A549 (cell line): Measurements from ENCODE around the gene RXFP1. TPM values are rescaled to one million over a fixed set of nuclear protein-coding genes. Genes with fewer than 3 reads are reported as not detected.

Experiments
- ATAC-seq, 2 experiments: fragments of 200-7000 bp in 1 of 2; fragments of >200 bp in 1 of 2; cut with Nextera tagmentation in 1 of 2; cut with Tn5 transposase in 1 of 2; 3 replicates each; pipeline versions ENCODE4 v1.8.0 to v1.9.1; 2018 to 2020; ENCODE audit warnings: mild to moderate bottlenecking in 1 of 2, moderate library complexity in 1 of 2
- CTCF ChIA-PET: fragments of 300-600 bp; sonication (Branson Sonifier 250); formaldehyde crosslinking; extraction: SDS; loops from one replicate; lab custom pipeline; 2021; ENCODE audit warnings: antibody characterized with exemption, inconsistent platforms; lab: Yijun Ruan, JAX
- POLR2A ChIA-PET: fragments of 350-600 bp; formaldehyde crosslinking; extraction: SDS; loops from one replicate; lab custom pipeline; 2021; ENCODE audit warnings: antibody characterized with exemption, inconsistent platforms; lab: Yijun Ruan, JAX
- DNase-seq, 2 experiments: peaks; one replicate each; pipeline versions ENCODE4 v3.0.0 to v3.0.0-alpha.2; 2011 to 2016; ENCODE audit warnings: low read depth in 1 of 2, low spot score in 1 of 2
- FAIRE-seq: peaks from 2 replicates; lab custom pipeline; 2011; peaks lifted over from hg19 to GRCh38; lab: Jason Lieb, UNC
- H3K27ac ChIP-seq, 2 experiments: fragments of >200 bp; sonication (Bioruptor Twin); formaldehyde crosslinking; 3 replicates each; pipeline ENCODE4 v1.5.1; 2016 to 2017
- H3K4me1 ChIP-seq: fragments of >200 bp; sonication (Bioruptor Twin); formaldehyde crosslinking; 3 replicates; pipeline ENCODE4 v1.6.1; 2016
- H3K4me2 ChIP-seq: fragments of >200 bp; sonication (Bioruptor Twin); formaldehyde crosslinking; 3 replicates; pipeline ENCODE4 v1.6.1; 2016
- H3K4me3 ChIP-seq: fragments of >200 bp; sonication (Bioruptor Twin); formaldehyde crosslinking; 3 replicates; pipeline ENCODE4 v1.5.1; 2016
- H3K9me3 ChIP-seq: fragments of >200 bp; sonication (Bioruptor Twin); formaldehyde crosslinking; 3 replicates; pipeline ENCODE4 v1.6.1; 2016
- CBX8 ChIP-seq: fragments of 200-600 bp; sonication (generic); IDR thresholded peaks from 2 replicates; pipeline ENCODE4 v1.6.1; 2016
- ELK1 ChIP-seq: fragments of 150-350 bp; IDR thresholded peaks from 2 replicates; pipeline ENCODE4 v1.6.1; 2014; ENCODE audit warnings: low read depth, mild to moderate bottlenecking, low read length
- ESRRA ChIP-seq: fragments of 150-350 bp; IDR thresholded peaks from 2 replicates; pipeline ENCODE4 v1.6.1; 2014; ENCODE audit warnings: mild to moderate bottlenecking, low read length, borderline replicate concordance
- FOSL2 ChIP-seq, 2 experiments: fragments of 450-650 bp in 1 of 2; fragments of >200 bp in 1 of 2; sonication (Bioruptor Twin) in 1 of 2; formaldehyde crosslinking; IDR thresholded peaks; 2 replicates each; pipeline versions ENCODE4 v1.5.0 to v1.6.1; 2016 to 2020; ENCODE audit warnings: mild to moderate bottlenecking in 1 of 2, moderate library complexity in 1 of 2
- GATA3 ChIP-seq: IDR thresholded peaks from 2 replicates; pipeline ENCODE4 v1.6.1; 2012; ENCODE audit warnings: borderline replicate concordance
- HOXB13 ChIP-seq: fragments of 250-450 bp; sonication (Bioruptor Pico); IDR thresholded peaks from 2 replicates; pipeline ENCODE4 v1.5.0; 2020; ENCODE audit warnings: low read depth, mild to moderate bottlenecking, moderate library complexity
- JUN ChIP-seq, 2 experiments: fragments of >200 bp; sonication (Bioruptor Twin); formaldehyde crosslinking; IDR thresholded peaks; 2 replicates in 1 of 2; 3 replicates in 1 of 2; pipeline ENCODE4 v1.6.1; 2016 to 2017
- JUNB ChIP-seq: fragments of >200 bp; sonication (Bioruptor Twin); formaldehyde crosslinking; IDR thresholded peaks from 2 replicates; pipeline ENCODE4 v1.6.1; 2016
- NFE2L2 ChIP-seq: fragments of 150-350 bp; conservative IDR thresholded peaks from 2 replicates; pipeline ENCODE4 v1.6.1; 2014; ENCODE audit warnings: low read length
- NPAS2 ChIP-seq: fragments of 250-450 bp; sonication (Bioruptor Pico); IDR thresholded peaks from 2 replicates; pipeline ENCODE4 v1.8.0; 2022; ENCODE audit warnings: mild to moderate bottlenecking, moderate library complexity, borderline replicate concordance
- NR3C1 ChIP-seq: fragments of >200 bp; sonication (Bioruptor Twin); formaldehyde crosslinking; IDR thresholded peaks from 3 replicates; pipeline ENCODE4 v1.6.1; 2017
- RAD21 ChIP-seq, 2 experiments: fragments of >200 bp in 1 of 2; sonication (Bioruptor Twin) in 1 of 2; formaldehyde crosslinking in 1 of 2; IDR thresholded peaks in 1 of 2; conservative IDR thresholded peaks in 1 of 2; 2 replicates in 1 of 2; 3 replicates in 1 of 2; pipeline ENCODE4 v1.6.1; 2012 to 2018; ENCODE audit warnings: inconsistent platforms in 1 of 2
- RARB ChIP-seq: fragments of 250-450 bp; sonication (Bioruptor Pico); IDR thresholded peaks from 2 replicates; pipeline ENCODE4 v1.8.0; 2021; ENCODE audit warnings: mild to moderate bottlenecking, moderate library complexity
- RCOR1 ChIP-seq: fragments of 150-350 bp; IDR thresholded peaks from 2 replicates; pipeline ENCODE4 v1.6.1; 2014; ENCODE audit warnings: antibody characterized with exemption, low read length, low read depth
- RFX5 ChIP-seq: fragments of 450-650 bp; IDR thresholded peaks from 2 replicates; pipeline ENCODE4 v1.7.1; 2014; ENCODE audit warnings: antibody characterized with exemption, mild to moderate bottlenecking, moderate library complexity
- RNF2 ChIP-seq: fragments of 200-600 bp; sonication (generic); IDR thresholded peaks from 2 replicates; pipeline ENCODE4 v1.6.1; 2016; ENCODE audit warnings: low read depth, mild to moderate bottlenecking, antibody characterized with exemption, moderate library complexity, borderline replicate concordance
- SREBF2 ChIP-seq: fragments of 450-650 bp; IDR thresholded peaks from 2 replicates; pipeline ENCODE4 v1.6.1; 2014; ENCODE audit warnings: mild to moderate bottlenecking, moderate library complexity
- USF2 ChIP-seq: fragments of 450-650 bp; IDR thresholded peaks from 2 replicates; pipeline ENCODE4 v1.6.1; 2014; ENCODE audit warnings: antibody characterized with exemption
- ZFP36 ChIP-seq: fragments of 450-650 bp; IDR thresholded peaks from 2 replicates; pipeline ENCODE4 v1.6.1; 2014; ENCODE audit warnings: borderline replicate concordance; ENCODE audit not compliant: partially characterized antibody
- ZSCAN20 ChIP-seq: fragments of 250-450 bp; sonication (Bioruptor Pico); IDR thresholded peaks from 2 replicates; pipeline ENCODE4 v1.8.0; 2022; ENCODE audit warnings: mild to moderate bottlenecking, moderate library complexity
- WGBS: methylation state at CpG from one replicate; pipeline ENCODE4 v1.1.6; 2017; ENCODE audit errors: missing lambda C conversion rate; 5-methylcytosine and 5-hydroxymethylcytosine counted together
- polyA plus RNA-seq, 4 experiments: library from polyadenylated mRNA; depleted of rRNA in 3 of 4; stranded (reverse); fragments of >200 nt; fragmentation: RNase III in 1 of 4; extraction: RNeasy Plus Mini Kit Qiagen cat#74134 plus additional on column Dnase treatment in 1 of 4; gene quantifications; 2 replicates in 3 of 4; 3 replicates in 1 of 4; pipeline ENCODE4 v1.2.3, GENCODE V29; 2011 to 2017
- TF ChIP-seq, protein P1 (sequence below): fragments of 200-600 bp; sonication (generic); IDR thresholded peaks from 2 replicates; pipeline ENCODE4 v1.6.1; 2016; ENCODE audit warnings: antibody characterized with exemption, mild to moderate bottlenecking, moderate library complexity
- TF ChIP-seq, protein P2 (sequence below): fragments of 250-450 bp; sonication (Bioruptor Pico); IDR thresholded peaks from 2 replicates; pipeline ENCODE4 v1.5.0; 2020; ENCODE audit warnings: low read depth, mild to moderate bottlenecking, moderate library complexity

RXFP1 gene
- polyA plus RNA-seq, 2 of the 4 experiments (the other 2 are of a cell fraction) = not detected

- CTCF ChIA-PET = no interaction called here
Observed at GRCh38 chr4:158527516-158527915, 5.8 kb downstream of the RXFP1 start.

GRCh38 chr4:158529505-158529904, 7.8 kb downstream of the RXFP1 start:
- CTCF ChIA-PET = no interaction called here
- H3K4me3 ChIP-seq = no peak overlapping the region
- H3K9me3 ChIP-seq = no peaks in the 10 kb centered on the region
- FAIRE-seq (no peak), DNase-seq (no peak), ATAC-seq (no peak)
- H3K4me1 ChIP-seq = no peaks in the 10 kb centered on the region
- WGBS = 93% methylated on average over 1 of the region's 1 CpG
- H3K27ac ChIP-seq = no peak overlapping the region
- POLR2A ChIA-PET = no interaction called here
- TF ChIP-seq JUN (IDR thresholded peaks at IDR 0.05) = no peak
- no peak for TF ChIP-seq ZFP36
- no peak for TF ChIP-seq RAD21 (conservative IDR thresholded peaks at IDR 0.05 in 1 of 2, IDR thresholded peaks at IDR 0.05 in 1 of 2)
- TF ChIP-seq, protein P1, sequence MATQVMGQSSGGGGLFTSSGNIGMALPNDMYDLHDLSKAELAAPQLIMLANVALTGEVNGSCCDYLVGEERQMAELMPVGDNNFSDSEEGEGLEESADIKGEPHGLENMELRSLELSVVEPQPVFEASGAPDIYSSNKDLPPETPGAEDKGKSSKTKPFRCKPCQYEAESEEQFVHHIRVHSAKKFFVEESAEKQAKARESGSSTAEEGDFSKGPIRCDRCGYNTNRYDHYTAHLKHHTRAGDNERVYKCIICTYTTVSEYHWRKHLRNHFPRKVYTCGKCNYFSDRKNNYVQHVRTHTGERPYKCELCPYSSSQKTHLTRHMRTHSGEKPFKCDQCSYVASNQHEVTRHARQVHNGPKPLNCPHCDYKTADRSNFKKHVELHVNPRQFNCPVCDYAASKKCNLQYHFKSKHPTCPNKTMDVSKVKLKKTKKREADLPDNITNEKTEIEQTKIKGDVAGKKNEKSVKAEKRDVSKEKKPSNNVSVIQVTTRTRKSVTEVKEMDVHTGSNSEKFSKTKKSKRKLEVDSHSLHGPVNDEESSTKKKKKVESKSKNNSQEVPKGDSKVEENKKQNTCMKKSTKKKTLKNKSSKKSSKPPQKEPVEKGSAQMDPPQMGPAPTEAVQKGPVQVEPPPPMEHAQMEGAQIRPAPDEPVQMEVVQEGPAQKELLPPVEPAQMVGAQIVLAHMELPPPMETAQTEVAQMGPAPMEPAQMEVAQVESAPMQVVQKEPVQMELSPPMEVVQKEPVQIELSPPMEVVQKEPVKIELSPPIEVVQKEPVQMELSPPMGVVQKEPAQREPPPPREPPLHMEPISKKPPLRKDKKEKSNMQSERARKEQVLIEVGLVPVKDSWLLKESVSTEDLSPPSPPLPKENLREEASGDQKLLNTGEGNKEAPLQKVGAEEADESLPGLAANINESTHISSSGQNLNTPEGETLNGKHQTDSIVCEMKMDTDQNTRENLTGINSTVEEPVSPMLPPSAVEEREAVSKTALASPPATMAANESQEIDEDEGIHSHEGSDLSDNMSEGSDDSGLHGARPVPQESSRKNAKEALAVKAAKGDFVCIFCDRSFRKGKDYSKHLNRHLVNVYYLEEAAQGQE = no peak
- no peak for TF ChIP-seq NR3C1
- TF ChIP-seq, protein P2, sequence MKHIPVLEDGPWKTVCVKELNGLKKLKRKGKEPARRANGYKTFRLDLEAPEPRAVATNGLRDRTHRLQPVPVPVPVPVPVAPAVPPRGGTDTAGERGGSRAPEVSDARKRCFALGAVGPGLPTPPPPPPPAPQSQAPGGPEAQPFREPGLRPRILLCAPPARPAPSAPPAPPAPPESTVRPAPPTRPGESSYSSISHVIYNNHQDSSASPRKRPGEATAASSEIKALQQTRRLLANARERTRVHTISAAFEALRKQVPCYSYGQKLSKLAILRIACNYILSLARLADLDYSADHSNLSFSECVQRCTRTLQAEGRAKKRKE (CRISPR knock-in tag) = no peak
- no peak for TF ChIP-seq SREBF2
- TF ChIP-seq ZSCAN20 (CRISPR knock-in tag) = no peak
- no peak for TF ChIP-seq NFE2L2
- TF ChIP-seq FOSL2 (IDR thresholded peaks at IDR 0.05) = no peak
- no peak for TF ChIP-seq FOSL2 (CRISPR knock-in tag; IDR thresholded peaks at IDR 0.05)
- no peak for TF ChIP-seq RCOR1
- no peak for TF ChIP-seq RFX5
- no peak for TF ChIP-seq HOXB13 (CRISPR knock-in tag)
- no peak overlapping the region for H3K4me2 ChIP-seq

More at GRCh38 chr4:158527516-158527915, 5.8 kb downstream of the RXFP1 start:
- Histone ChIP-seq H3K4me1 (no peaks in the 10 kb centered on the region), H3K27ac (no peak overlapping the region), H3K9me3 (no peaks in the 10 kb centered on the region), H3K4me2 (no peak overlapping the region), H3K4me3 (no peak overlapping the region)
- POLR2A ChIA-PET = no interaction called here
- ATAC-seq = no peak
- DNase-seq = no peak
- FAIRE-seq = no peak
- WGBS = 58% methylated on average over 1 of the region's 1 CpG
- TF ChIP-seq NPAS2 (CRISPR knock-in tag) = no peak
- TF ChIP-seq CBX8 = no peak
- TF ChIP-seq RNF2 = no peak
- TF ChIP-seq GATA3 = no peak
- TF ChIP-seq RARB (CRISPR knock-in tag) = no peak
- no peak for TF ChIP-seq NR3C1
- TF ChIP-seq RAD21 (conservative IDR thresholded peaks at IDR 0.05 in 1 of 2, IDR thresholded peaks at IDR 0.05 in 1 of 2) = no peak
- TF ChIP-seq JUN (IDR thresholded peaks at IDR 0.05) = no peak
- no peak for TF ChIP-seq ESRRA
- TF ChIP-seq ELK1 = no peak
- no peak for TF ChIP-seq JUNB
- no peak for TF ChIP-seq RCOR1
- TF ChIP-seq SREBF2 = no peak
- TF ChIP-seq USF2 = no peak
- no peak for TF ChIP-seq HOXB13 (CRISPR knock-in tag)
